ENCODE measurements around the gene PHAF1.

GRCh38 chr16:67180166-67180565 is 70.4 kb downstream of the PHAF1 start:
- TF ChIP-seq CTCF (IDR thresholded peaks at IDR 0.05; ENCODE audit: poor library complexity, severe bottlenecking), result no peak
- no peak for TF ChIP-seq EP300 (conservative IDR thresholded peaks at IDR 0.05; ENCODE audit: poor library complexity, severe bottlenecking)
- TF ChIP-seq EZH2 (IDR thresholded peaks at IDR 0.05; ENCODE audit: borderline replicate concordance, insufficient read depth, low read length, poor library complexity, severe bottlenecking), result no peak
- no peak for TF ChIP-seq POLR2AphosphoS5 (IDR thresholded peaks at IDR 0.05)
- TF ChIP-seq RAD21 (conservative IDR thresholded peaks at IDR 0.05), result no peak
- TF ChIP-seq REST (IDR thresholded peaks at IDR 0.05; ENCODE audit: borderline replicate concordance), result no peak
- TF ChIP-seq TAF1 (IDR thresholded peaks at IDR 0.05; ENCODE audit: low read depth), result no peak
- TF ChIP-seq SMC3 (conservative IDR thresholded peaks at IDR 0.05; ENCODE audit: poor library complexity), result no peak

All from neural cell (in vitro differentiated cells).